CD4-positive, alpha-beta T cell treated with Interleukin-2 at 100 ng/mL for 4 hours (primary cell): Measurements from ENCODE around the gene DNASE2B.
"Not testable (repeated sequence)": the region's sequence is repeated elsewhere in the genome, so short reads cannot be mapped to it uniquely, and the experiment has no call there.

ENCODE experiments used
- DNase-seq: peaks from one replicate; pipeline ENCODE4 v3.0.0-alpha.2; 2020; ENCODE audit warnings: low spot score

DNASE2B gene

GRCh38 chr1:84412316-84412942, 14.1 kb downstream of the DNASE2B start:
- DNase-seq, result no peak

- DNase-seq, result no peak
Measured at GRCh38 chr1:84415396-84415795, 17.1 kb downstream of the DNASE2B start.

- DNase-seq, result no peak
Measured at GRCh38 chr1:84422909-84423308, 24.6 kb downstream of the DNASE2B start.

GRCh38 chr1:84424513-84425149, 26.3 kb downstream of the DNASE2B start:
- no peak for DNase-seq

- DNase-seq, result no peak
Measured at GRCh38 chr1:84425150-84425896, 27.0 kb downstream of the DNASE2B start.

- no peak for DNase-seq
Measured at GRCh38 chr1:84426376-84426775, 28.1 kb downstream of the DNASE2B start.

GRCh38 chr1:84427250-84428188, 29.2 kb downstream of the DNASE2B start:
- DNase-seq, result no peak

GRCh38 chr1:84428235-84428634, 30.0 kb downstream of the DNASE2B start:
- no peak for DNase-seq

- no peak for DNase-seq
Measured at GRCh38 chr1:84429231-84429630, 30.9 kb downstream of the DNASE2B start.

- DNase-seq, result no peak
Measured at GRCh38 chr1:84430546-84430945, 32.3 kb downstream of the DNASE2B start.

GRCh38 chr1:84433258-84434080, 35.2 kb downstream of the DNASE2B start:
- DNase-seq, result peak; percentile 86

- DNase-seq, result peak; percentile 23
Measured at GRCh38 chr1:84434081-84434769, 35.9 kb downstream of the DNASE2B start.

GRCh38 chr1:84434801-84435549, 36.7 kb downstream of the DNASE2B start:
- peak; percentile 32 for DNase-seq

- DNase-seq, result peak; percentile 11
Measured at GRCh38 chr1:84436876-84437655, 38.8 kb downstream of the DNASE2B start.

- DNase-seq, result peak; percentile 87
Measured at GRCh38 chr1:84442256-84442655, 44.0 kb downstream of the DNASE2B start.

GRCh38 chr1:84442747-84443646, 44.7 kb downstream of the DNASE2B start:
- peak; percentile 38 for DNase-seq

- not testable (repeated sequence) for DNase-seq
Measured at GRCh38 chr1:84448704-84449103, 50.4 kb downstream of the DNASE2B start.

GRCh38 chr1:84450910-84451309, 52.6 kb downstream of the DNASE2B start:
- no peak for DNase-seq
